GM19351 (cell line): ENCODE data around the gene CPNE9.

Experiments used
- ATAC-seq: cut with Tn5 transposase; IDR thresholded peaks from one replicate; pipeline ENCODE4 v1.9.1; 2021; ENCODE audit warnings: mild to moderate bottlenecking, moderate library complexity; ENCODE audit not compliant: unreplicated experiment

The CPNE9 gene

DNA sequence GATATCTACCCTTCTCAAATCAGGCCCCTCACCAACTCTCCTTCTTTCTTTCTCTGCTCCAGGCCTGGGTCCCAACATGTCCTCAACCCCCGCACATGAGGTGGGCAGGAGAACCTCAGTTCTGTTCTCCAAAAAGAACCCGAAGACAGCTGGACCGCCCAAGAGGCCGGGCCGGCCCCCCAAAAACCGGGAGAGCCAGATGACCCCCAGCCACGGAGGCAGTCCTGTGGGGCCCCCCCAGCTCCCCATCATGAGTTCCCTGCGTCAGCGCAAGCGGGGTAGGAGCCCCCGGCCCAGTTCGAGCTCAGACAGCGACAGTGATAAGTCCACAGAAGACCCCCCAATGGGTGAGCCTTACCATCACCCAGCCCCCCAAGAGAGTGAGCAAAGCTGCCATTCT, 40.5 kb downstream of the CPNE9 start:
- no peak for ATAC-seq

DNA sequence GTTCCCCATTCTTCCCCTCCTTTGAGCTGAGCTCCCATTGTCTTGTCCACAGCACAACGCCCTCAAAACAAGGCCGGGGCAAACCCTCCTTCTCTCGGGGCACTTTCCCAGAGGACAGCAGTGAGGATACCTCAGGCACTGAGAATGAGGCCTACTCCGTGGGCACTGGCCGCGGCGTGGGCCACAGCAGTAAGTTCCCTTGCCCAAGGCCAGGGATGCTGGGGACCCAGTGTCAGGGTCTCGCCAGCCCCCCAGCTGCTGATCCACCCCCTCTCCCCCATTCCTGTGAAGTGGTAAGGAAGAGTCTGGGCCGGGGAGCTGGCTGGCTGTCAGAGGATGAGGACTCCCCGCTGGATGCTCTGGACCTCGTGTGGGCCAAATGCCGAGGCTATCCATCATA, 41.9 kb downstream of the CPNE9 start:
- ATAC-seq: no peak

DNA sequence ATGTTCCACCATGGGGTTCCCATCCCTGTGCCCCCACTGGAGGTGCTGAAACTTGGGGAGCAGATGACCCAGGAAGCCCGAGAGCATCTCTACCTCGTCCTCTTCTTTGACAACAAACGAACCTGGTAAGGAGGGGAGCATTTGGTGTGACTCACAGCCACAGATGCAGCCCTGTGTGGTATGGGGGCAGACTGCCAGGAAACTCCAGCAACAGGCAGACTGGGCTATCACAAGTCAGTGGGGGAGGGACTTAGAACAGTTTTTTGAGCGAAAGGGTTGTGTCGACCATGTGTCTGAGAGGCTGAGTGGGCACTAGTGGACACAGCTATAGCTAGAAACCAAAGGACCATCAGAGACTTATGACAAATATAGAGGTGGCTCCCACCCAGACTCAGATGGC, 42.7 kb downstream of the CPNE9 start:
- no peak for ATAC-seq

DNA sequence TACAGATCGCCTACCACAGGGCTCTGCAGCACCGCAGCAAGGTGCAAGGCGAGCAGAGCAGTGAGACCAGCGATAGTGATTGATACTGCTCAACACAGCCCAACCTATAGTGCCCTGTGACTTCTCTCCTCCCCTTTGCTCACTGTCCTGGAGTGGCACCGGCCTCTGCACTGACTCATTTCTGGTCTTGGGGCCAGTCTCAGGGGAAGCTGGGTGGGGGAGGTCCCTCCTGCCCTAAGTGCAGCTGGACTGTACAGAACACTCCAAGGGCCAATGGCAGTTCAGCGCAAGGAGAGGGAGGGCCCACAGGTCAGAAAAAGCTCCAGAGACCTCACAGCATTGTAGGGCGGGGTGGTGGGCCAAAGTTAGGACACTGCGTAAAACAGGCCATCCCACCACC, 43.6 kb downstream of the CPNE9 start:
- ATAC-seq: no peak

DNA sequence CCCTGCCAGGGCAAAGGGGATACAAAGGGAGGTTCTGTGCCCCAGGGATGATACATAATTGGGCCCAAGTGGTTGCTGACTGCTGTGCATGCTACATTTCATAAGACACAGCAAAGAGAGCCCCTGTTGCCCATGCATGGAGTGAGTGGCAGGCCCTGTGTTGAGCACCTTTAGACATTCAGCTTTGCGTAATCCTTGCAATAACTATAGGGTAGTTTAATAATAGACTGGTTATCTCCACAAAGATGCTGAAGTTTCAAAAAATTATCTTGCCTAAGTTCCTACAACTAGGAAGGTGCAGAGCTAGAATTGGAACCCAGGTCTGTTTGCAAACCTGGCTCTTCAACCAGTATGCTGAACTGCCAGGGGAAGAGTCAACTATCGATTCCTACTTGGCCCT, 44.4 kb downstream of the CPNE9 start:
- ATAC-seq: no peak

DNA sequence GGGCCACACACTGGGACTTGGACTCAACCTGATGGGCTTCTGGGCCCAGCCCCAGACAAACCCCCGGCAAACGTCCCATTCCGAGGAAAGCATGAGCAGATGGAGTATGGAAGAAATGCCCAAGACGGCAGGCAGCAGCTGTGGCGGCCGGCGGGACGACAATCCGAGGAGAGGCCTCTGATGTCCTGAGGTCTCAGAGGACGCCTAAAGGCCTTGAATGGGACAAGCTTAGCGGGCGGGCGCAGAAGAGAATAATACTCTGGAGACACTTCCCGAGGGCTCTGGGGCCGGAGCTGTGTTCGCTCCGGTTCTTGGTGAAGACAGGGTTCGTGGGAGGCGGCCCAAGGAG, 45.6 kb downstream of the CPNE9 start:
- no peak for ATAC-seq

DNA sequence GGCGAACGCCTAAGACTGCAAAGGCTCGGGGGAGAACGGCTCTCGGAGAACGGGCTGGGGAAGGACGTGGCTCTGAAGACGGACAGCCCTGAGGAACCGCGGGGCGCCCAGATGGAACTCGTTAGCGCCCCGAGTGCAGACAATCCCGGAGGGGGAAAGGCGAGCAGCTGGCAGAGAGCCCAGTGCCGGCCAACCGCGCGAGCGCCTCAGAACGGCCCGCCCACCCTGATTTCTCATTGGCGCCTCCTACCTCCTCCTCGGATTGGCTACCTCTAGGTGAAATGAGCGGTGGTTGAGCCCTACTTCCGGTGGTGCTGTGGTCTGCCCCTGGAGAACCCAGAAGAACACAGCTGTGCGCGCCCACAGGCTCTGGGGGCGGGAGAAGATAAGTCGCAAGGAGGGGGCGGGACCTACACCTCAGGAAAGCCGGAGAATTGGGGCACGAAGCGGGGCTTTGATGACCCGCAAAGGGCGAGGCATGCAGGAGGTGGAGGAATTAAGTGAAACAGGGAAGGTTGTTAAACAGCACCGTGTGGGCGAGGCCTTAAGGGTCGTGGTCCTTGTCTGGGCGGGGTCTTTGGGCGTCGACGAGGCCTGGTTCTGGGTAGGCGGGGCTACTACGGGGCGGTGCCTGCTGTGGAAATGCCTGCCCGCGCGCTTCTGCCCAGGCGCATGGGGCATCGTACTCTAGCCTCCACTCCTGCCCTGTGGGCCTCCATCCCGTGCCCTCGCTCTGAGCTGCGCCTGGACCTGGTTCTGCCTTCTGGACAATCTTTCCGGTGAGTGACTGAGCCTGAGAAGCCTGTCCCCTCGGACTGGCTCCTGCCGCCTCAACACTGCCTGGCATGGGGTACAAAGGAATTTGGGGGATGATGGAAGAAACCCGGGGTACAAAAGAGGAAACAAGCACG, 46.3 kb downstream of the CPNE9 start, which contains the start of gene OGG1:
Gene OGG1, plus strand, starts transcription at position 308 of the 911 bp plus-strand sequence. Its CDS starts 335 bp downstream, at position 643.
- peak; percentile 92 for ATAC-seq

DNA sequence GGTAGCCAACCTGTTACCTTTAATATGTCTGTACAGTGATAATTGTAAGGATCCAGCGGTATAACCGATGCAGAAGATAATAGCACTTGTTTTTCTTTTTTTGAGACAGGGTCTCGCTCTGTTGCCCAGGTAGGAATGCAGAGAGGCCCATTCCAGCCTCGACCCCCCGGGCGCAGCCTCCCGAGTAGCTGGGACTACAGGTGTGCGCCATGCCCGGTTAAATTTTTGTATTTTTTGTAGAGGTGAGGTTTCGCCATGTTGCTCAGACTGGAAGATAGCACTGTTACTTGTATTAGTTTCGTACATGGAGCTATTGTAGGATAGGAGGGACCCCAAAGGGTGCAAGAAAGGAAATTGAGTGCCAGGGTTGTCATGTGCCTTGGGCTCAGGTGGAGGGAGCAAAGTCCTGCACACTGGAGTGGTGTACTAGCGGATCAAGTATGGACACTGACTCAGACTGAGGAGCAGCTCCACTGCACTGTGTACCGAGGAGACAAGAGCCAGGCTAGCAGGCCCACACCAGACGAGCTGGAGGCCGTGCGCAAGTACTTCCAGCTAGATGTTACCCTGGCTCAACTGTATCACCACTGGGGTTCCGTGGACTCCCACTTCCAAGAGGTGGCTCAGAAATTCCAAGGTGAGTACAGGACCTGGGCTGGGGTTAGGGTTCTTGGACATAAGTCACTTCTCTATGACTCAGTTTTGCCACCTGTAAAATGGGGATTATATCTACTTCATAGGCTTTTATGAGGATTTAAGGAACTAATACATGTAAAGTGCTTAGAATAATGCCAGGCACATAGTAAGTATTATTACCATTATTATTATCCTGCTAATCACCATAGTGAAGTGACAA, 47.2 kb downstream of the CPNE9 start:
- no peak for ATAC-seq

DNA sequence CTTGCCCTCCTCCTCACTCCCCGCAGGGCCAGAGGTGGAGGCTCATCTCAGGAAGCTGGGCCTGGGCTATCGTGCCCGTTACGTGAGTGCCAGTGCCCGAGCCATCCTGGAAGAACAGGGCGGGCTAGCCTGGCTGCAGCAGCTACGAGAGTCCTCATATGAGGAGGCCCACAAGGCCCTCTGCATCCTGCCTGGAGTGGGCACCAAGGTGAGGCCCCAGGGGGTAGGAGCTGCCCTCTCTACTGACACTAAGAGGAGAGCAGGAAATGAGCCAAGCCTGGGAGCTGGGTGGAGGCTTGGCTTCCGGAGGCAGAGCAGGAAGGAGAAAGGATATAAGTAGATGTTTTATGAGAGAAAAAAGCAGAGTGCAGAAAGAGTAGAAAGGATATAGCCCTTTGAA, 51.0 kb downstream of the CPNE9 start:
- no peak for ATAC-seq

DNA sequence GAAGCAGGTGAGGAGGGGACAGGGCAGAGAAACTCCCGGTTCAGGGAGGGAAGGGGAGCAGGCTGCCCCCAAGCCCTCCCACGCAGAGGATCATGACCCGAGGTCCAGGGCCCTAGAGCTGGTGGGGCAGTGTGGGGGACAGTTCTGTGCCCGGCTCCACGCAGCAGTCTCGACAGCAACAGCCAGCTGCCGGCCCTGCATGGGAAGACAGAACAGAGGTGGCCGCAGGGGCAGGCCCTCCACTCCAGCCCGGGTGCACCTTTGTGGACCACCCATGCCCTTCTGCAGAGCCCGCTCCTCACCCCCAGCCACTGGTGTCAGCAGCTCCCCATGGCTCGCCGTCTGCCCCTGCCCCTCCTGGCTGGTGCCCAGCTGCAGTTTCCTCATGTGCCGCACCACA, 53.8 kb downstream of the CPNE9 start:
- ATAC-seq: no peak

DNA sequence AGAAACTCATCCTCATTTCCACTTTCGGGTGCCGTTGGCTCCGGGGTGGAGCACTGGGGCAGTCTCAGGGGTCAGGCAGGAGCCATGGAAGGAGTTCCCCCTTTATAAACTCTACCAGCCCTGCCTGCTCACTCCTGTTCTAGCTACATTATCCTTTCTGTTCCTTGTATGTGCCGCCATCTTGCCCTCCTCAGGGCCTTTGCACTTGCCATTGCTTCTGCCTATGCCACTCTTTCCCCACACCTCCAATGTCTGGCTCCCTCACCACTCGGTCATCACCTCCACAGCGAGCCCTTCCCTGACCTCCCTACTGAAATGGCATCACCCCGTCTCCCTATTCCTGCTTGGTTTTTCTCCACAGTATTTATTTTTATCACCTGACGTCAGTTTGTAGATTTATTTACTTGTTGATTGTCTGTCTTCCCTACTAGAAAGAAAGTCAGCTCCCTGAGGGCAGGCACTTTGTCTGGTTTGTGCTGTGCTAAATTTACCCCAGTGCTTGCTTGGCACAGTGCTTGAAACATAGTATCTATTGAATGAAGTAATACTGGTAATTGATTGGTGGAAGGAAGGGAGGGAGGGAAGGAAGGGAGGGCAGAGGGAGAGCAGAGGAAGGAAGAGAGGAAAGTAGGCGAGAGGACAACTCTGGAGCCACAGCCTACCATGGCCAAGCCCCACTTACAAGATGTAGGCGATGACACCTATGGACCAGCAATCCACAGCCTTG, 57.3 kb downstream of the CPNE9 start:
- no peak for ATAC-seq

DNA sequence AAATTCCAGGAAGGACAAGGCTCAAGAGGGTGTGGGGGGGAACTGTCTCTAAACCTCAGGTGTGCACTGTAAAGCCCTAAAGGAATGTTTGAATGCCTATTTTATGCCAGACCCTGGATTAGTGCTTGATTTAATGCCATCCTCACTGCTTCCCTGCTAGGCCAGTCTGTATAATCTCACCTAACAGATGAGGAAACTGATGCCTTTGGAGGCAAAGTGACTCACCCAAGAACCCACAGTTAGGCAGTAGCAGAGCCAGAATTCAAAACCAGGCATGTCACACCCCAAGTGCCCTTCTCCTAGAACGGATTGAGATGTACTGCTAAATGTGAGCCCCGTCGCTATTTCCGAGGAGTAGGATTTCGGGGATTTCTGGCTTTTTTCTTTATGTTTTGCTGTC, 58.3 kb downstream of the CPNE9 start:
- no peak for ATAC-seq

DNA sequence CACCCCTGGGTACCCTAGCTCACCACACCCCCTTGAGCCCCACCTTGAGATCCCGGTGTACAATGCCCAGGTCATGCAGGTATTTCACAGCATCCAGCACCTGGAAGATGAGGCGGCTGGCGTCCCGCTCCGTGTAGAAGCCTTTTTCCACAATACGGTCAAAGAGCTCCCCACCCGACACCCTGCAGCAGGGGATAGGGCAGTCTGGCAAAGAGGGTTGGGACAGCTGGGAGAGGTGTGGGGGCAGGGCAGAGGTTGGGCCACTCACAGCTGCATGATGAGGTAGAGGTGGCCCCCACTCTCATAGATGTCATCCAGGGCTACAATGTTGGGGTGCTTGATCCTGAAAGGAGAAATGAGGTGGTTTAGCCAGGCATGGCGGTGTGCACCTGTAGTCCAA, 59.2 kb downstream of the CPNE9 start:
- no peak for ATAC-seq

DNA sequence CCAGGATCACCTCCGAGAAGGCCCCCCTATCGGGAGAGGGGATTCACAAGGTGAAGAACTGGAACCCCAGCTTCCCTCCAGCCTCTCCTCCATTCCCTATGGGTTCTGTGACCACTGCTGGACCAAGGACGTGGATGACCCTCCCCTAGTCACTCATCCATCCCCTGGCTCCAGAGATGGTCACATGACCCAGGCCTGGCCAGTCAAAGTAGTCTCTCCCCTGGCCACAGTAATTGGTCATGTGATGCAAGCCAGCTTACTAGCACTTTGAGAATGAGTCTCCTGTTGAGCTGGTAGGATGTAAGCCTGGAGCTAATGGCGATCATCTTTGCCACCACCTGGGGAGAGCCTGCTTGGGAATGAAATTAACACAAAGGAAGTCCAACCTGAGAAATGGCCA, 62.2 kb downstream of the CPNE9 start:
- ATAC-seq: no peak

DNA sequence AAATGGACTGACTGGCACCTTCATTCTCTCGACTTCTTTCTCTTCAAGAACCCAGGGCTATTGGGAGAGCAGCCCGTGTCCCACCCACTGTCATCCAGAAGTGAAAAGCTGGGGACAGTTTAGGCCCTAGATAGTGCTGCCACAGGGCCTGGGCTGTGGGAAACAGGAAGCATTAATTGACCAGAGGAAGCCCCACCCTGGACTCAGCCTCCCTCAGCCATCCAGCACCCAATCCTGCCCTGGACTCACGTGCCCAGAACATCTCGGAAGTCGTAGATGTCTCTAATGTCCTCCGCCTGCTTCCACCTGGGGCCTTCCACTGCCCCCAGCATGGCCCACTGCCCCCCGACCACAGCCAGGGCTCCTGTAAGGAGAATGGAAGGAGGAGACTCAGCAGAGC, 63.8 kb downstream of the CPNE9 start:
- no peak for ATAC-seq

DNA sequence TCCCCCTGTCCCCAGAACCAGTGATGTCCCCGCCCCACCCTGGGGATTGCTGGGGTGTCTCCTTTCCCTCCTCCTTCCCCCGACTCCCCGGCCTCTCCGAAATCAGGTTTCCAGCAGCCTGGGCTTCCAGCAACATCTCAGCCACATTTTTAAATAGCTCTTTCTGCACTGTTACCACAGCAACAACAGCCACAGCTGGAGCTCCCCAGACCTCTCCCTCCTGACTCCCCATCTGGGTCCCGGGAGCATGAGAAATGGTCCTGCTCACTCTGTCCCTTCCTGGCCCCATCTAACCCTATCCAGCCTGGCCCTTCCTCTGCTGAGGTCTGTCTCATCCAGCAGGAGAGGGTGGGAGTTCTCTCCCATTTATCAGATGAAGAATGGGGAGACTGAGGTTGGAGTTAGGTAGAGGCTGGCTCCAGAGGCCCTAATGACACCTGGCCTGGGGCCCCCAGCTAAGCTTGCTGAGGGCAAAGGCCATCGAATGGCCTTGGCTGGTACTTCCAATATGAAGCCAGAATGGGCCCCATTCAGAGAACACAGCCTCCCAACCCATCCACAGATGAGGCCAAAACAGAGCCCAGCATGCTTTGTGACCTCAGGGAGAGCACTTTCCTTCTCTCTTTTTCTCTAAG, 64.6 kb downstream of the CPNE9 start:
- no peak for ATAC-seq

DNA sequence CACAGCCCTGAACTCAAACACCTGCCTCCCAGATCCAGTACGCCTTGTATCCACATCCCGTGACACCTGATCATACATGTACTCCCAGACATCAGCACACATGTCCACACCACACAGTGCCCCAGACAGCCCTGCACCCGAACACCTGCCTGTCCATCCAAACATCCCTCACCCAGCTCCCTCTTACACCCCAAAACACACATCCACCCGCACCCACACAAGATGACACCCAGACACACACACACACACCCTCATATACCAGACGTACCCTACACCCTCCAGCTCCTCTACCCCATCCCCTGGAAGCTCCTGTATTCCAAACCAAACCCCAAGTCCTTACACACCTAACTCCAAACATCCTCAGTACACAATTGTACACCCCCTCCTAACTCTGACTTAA, 65.4 kb downstream of the CPNE9 start:
- no peak for ATAC-seq

DNA sequence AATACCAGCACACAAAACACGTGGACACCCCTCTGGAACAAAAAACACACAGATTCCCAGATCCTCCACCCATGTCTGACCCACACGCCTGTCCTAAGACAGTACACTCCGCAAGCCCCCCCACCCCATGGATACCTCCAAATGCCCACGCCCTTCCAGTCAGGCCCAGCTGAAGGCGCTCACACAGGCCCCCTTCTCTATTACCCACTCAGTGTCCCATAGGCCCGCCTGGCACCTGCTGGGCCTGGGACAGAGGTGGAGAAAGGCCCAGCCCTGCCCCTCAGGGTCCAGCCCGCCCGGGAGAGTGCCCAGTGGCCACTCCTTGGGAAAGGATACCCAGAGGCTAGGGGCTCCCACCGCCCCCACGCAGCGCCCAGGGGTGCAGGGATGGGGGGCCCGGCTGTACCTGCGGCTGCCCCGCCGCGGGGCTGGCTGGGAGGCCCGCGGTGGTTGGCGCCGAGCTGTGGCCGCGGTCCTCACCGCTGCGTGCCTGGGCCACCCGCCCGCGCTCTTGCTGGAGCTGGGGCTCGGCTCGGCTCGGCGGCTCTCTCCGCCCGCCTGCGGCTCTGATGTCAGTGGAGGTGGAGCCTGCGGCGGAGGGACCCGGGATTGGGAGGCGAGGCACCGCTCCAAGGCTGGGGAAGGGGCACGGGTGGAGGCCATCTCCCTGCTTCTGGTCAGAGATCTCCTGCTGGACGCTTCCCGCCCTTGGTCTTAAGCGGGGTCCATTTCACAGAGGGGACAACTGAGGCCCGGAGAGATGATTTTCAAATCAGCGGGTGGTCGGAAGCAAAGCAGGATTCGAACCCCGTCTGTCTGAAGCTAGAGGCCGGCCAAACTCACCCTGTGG, 66.0 kb downstream of the CPNE9 start, which contains the start of gene CAMK1:
Gene CAMK1, minus strand, starts transcription at position 522 of the 850 bp plus-strand sequence. CDS start 2,198 bp downstream, outside the sequence.
- ATAC-seq: peak; percentile 60

DNA sequence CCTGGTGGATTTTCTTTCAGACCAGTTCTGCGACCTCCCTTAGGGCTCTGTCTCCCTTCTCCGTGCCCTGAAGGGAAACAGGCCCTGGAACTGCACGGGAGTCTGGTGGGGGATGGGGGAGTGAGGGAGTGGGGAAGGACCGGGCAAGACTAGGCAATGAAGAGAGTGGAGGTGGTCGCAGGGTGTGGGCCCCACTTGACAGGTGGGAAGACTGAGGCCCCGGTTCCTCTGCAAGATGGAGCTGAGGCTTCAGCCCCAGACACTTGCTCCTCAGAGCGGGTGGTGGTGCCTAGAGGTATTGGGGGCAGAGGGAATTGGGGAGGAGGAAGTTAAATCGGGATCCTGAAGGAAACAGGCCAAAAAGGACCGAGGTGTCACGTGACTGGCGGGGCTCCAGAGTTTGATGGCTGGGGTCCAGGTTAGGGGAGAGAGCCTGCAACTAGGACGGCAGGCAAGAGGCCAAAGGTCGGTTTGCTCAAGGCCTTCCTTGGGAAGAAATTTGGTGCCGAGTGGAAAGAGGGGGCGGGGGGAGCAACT, 66.7 kb downstream of the CPNE9 start:
- ATAC-seq: no peak
